ENCODE data around the gene ENDOV. TPM values are rescaled to one million over a fixed set of nuclear protein-coding genes. Genes with fewer than 3 reads are reported as not detected.

Gene ENDOV
- polyA plus RNA-seq, 5 donors: 32.7 to 46.6 (median 41.9) TPM

GRCh38 chr17:80430446-80431245, 15.7 kb downstream of the ENDOV start:
- no peak for DNase-seq

DNA sequence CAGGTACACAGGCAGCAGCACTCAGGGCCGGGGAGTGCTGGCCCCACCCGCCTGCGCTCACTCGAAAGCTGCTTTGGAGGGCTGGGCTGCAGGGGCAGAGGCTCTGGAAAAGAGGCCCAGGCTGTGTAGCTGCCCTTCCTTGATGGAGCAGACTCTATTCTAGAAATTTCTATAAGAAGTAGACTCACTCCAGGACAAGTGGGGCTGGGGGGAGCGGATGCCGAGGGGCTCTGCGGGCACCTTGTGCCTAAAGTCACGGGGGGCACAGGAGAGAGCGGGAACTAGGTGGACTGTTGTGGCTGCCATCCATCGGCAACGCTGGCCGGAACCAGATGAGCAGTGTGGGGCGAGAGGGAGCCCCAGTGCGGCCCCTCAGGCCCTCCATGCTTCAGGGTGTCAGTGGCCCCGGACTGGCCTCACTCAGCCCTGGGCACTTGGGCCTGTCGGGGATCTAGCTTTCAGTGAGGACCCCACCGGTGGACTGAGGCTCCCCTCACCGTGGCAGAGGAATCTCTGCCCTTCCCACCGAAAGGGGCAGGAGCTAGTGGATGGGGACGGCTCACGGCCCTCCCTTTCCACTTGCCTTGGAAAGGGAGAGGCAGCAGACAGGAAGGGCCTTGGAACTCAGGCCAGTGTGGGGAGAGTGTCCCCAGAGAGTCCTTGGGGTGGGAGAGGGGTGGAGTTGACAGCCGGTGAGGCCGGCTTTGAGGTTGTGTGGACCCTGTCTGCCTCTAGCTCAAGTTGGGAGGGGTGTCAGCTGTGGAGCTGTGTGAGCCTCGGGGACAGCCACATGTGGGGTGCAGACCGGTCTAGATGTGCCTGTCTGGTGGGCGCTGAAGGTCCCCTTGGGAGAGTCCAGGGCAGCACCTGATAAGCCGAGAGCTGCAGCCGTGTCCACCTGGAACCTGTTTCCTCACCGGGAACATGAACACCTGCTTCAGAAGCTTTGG, 16.6 kb downstream of the ENDOV start:
- DNase-seq: no peak

- DNase-seq: no peak
Observed at GRCh38 chr17:80432350-80432955, 17.5 kb downstream of the ENDOV start.

DNA sequence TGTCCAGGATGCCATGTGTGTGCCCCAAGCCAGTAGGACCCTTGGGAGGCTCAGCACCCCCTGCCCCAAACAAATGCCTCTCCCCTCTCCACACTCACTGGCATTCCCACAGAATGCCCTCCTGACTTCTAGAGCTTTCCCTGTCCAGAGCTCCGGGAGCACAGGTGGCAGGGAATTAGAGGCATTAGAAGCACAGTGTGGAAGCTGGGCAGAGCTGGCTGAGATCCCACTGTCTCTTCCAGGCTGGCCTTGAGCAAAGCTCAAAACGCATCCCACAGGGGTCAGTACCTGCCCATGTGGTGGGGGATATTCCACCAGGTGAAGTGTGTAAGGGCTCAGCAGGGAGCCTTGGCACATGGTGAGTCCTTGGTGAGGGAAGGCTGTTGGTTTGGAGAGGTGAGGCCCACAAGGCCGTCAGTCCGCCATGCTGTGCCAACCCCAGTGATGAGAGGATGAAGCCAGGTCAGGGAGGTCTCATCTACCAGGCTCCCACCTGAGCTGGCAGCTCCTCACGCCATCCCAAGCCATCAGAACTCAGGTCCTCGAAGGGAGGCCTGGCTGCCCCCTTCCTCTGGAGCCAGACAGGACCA, 18.1 kb downstream of the ENDOV start:
- DNase-seq: no peak

DNA sequence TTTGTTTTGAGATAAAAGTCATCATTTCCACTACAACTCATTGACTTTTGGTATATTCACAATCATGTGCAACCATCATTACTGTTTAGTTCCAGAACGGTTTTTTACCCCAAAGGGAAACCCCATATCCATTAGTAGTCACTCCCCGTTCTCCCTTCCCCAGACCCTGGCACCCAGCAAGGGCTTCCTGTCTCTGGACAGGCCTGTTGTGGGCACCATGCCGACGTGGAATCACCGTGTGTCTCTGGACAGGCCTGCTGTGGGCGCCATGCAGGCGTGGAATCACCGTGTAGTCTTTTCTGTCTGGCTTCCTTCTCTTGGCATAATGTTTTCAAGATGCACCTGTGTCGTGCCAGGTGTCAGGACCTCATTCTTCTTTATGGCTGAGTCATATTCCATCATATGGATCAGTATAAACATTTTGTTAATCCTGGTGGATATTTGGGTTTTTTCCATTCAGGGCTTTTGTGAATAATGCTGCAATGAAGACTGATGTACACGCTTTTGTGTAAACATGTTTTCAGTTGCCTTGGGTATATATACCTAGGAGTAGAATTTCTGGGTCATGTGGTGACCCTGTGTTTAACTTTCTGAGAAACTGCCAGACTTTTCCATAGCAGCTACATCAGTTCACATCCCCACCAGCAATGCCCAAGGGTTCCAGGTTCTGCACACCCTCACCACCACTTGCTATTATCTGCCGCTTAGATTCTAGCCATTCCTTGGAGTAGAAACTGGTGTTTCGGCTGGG, 19.1 kb downstream of the ENDOV start:
- no peak for DNase-seq

GRCh38 chr17:80437532-80437931, 22.6 kb downstream of the ENDOV start:
- no peak for DNase-seq

- no peak for DNase-seq
Observed at GRCh38 chr17:80438806-80439205, 23.8 kb downstream of the ENDOV start.

GRCh38 chr17:80439499-80439898, 24.5 kb downstream of the ENDOV start:
- DNase-seq: no peak

- peak in 1 of 2 donors; percentile 36 for DNase-seq
Observed at GRCh38 chr17:80441133-80441578, 26.2 kb downstream of the ENDOV start.

DNA sequence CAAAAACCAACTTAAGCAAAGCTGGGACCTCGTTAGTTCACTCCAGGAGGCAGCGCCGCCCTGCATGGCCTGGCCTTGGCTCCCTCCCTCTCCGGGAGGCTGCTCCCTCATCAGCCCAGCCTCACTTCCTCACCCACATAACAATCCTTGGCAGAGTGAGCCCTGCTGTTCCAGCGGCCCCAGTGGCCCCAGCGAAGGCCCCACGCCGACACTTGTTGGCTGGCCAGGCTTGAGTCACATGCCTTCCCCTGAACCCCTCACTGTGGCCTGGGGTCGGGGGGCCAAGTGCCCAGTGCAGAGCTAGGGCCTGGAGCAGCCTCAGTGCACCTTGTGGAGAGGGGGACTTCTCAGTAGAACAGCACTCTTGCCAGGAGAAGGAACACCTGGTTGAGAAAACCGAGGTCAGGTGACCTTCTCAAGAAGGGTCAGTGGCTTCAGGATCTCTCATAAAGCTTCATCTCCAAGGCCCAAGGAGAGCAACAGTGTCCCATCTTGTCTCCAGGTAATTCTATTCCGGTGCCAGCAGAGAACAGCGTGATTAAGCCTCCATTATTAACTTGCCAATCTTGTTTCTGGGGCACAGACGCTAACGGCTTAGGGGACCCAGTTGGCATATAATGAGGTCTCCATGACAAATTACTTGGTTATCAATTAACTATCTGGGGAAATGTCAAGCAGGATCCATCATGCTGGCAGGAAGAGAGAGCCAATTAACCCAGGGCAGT, 26.8 kb downstream of the ENDOV start:
- DNase-seq: no peak

DNA sequence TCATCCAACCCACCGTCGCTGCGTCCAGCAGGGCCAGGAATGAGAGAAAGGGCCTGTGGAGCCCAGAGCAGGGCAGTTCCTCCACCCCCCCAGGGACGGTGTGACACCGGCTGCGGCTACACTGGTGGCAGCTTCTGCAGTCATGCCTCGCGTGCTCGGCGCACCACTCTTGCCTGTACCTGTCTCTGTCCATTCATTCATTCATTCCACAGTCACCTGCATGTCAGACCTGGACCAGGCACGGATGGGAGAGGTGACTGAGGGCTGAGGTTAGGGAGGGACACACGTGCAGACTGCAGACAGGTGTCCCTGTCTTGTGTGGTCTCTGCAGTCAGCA, 27.3 kb downstream of the ENDOV start:
- DNase-seq: no peak

DNA sequence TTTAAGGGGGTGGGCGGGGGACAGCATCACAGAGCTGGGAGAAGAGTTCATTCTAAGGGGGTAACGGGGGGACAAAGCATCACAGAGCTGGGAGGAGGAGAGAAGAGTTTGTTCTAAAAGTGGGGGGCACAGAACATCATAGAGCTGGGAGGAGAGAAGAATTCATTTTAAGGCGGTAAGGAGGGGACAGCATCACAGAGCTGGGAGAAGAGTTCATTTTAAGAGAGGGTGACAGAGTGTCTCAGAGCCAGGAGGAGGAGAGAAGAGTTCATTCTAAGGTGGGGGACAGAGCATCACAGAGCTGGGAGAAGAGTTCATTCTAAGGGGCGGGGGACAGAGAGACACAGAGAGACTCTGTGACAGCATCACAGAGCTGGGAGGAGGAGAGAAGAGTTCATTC, 27.8 kb downstream of the ENDOV start:
- no peak for DNase-seq

DNA sequence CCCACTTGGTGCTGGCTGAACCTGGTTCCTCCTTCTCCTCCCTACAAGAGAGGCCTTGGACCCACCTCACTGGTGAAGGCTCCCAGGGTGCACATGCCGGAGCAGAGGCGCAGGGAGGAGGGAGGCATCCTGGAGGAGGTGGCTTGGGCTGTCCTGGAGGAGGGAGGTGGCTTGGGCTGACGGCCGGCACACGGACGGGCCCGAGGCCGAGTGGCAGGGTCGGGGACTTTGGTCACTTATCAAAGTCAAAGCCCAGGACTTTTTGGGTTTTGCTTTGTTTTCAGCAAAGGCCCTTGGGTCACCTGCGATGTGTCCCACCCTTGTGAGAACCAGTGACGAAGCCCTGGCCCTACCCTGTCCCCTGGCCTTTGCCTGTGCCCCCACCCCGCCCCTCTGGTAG, 28.5 kb downstream of the ENDOV start:
- no peak for DNase-seq

DNA sequence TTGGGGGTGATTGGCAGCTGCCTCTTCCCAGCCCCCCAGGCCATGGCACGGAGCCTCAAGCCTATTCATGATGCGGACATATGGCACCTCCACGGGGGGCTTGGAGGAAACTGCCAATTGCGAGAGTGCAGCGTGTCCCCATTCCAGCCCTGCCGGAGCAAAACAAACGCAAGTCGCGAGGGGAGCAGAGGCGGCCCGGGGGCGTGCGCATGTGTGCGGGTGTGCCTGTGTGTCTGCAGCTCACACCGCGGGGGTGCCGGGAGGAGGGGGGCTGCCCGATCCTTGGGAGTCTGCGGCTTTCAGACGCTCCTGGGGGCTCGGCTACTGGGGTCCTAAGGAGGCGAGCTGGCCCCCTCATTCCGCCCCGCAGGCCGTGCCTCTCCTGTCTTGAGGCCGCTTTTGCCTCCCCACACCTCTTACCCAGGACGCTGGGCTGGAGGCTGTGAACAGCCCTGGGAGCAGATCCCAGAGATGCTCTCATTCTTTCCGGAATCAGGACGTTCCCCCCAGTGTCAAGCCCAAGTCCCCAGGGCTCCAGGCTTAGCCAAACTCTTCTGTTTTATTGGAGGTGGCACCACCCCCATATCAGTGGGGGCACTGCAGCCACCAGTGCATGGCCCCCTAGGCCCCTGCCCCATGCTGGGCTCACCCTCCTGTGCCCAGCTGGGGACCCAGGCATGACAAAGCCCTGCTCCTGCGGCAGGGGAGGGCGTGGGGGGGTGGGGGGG, 29.1 kb downstream of the ENDOV start:
- no peak for DNase-seq

- DNase-seq: no peak
Observed at GRCh38 chr17:80444644-80444979, 29.6 kb downstream of the ENDOV start.

- no peak for DNase-seq
Observed at GRCh38 chr17:80445007-80445725, 30.2 kb downstream of the ENDOV start.

- DNase-seq: no peak
Observed at GRCh38 chr17:80445726-80446110, 30.8 kb downstream of the ENDOV start.

DNA sequence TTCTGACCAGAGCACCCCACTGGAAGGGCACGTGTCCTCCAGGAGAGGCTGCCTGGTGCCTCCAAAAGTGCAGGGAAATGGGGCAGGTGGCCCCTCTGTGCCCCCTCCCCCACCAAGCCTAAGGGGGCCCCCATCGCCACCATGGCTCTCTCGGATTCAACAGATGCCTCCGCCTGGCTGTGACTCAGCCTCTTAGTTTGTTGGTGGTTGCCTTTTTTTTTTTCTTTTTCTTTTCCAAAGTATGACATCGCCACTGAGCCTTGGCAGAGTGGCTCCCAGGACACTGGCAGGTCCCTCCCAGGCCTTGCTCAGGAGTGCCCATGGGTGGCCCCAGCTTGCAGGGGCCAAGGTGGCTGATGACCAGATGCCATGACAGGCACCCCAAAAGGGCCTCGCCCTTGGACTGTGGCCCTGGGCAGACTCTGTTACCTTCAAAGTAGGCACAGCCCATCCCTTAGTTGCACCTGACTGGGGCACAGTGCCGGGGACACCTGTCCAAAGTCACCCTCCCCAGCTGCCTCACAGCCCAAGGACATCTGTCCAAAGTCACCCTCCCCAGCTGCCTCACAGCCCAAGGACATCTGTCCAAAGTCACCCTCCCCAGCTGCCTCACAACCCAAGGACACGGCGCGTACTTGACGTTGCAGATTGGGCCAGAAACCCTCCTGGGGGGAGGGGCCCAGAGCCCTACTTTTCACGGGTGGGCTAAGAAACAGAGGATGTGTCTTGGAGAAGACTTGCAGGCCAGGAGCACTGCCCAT, 31.9 kb downstream of the ENDOV start:
- DNase-seq: no peak

DNA sequence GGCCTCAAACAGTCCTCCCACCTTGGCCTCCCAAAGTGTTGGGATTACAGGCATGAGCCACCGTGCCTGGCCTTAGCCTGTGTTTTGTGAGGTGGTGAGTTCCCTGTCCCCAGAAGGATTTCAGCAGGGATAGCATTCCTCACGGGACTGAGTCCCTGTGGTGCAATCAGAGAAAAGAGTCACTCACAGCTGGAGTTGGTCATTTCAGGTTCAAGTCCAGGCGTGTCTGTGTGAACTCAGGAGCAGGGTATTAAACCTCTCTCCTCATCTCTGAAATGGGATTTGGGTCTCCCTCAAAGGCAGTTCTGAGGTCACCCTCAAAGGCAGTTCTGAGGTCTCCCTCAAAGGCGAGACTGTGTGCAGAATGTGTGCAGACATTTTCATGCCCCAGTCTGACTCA, 32.8 kb downstream of the ENDOV start:
- no peak for DNase-seq

Measured in right lung (tissue), 5 donors.